ENCODE results near the gene ZDHHC17.

- TF ChIP-seq CTCF (IDR thresholded peaks at IDR 0.05): no peak
- TF ChIP-seq ZFX (IDR thresholded peaks at IDR 0.05; ENCODE audit: borderline replicate concordance): no peak
Measured at GRCh38 chr12:76866726-76867125, 102.8 kb downstream of the ZDHHC17 start.
